Mesendoderm (in vitro differentiated cells): ENCODE measurements around the gene SLC4A8.

Source experiments
- DNase-seq: peaks from one replicate; pipeline ENCODE4 v3.0.0; 2013
- H2AK5ac ChIP-seq: 2 replicates; pipeline ENCODE4 v1.6.1; 2013; ENCODE audit warnings: low read length, inconsistent platforms
- H2BK120ac ChIP-seq: 2 replicates; pipeline ENCODE4 v1.6.1; 2013; ENCODE audit warnings: low read depth, mild to moderate bottlenecking, low read length, moderate library complexity, mixed read lengths
- H2BK15ac ChIP-seq: replicated peaks from 2 replicates; pipeline ENCODE4 v1.6.1; 2013; ENCODE audit warnings: low read depth, mild to moderate bottlenecking, moderate library complexity
- H2BK5ac ChIP-seq: 2 replicates; pipeline ENCODE4 v1.6.1; 2013; ENCODE audit warnings: low read length, inconsistent platforms
- H3K18ac ChIP-seq: 2 replicates; pipeline ENCODE4 v1.6.1; 2013; ENCODE audit warnings: mild to moderate bottlenecking, low read length, mixed read lengths
- H3K23ac ChIP-seq: one replicate; pipeline ENCODE4 v1.6.1; 2013; ENCODE audit warnings: low read length
- H3K27ac ChIP-seq: 2 replicates; pipeline ENCODE4 v1.5.1; 2013; ENCODE audit warnings: low read depth, mild to moderate bottlenecking, inconsistent platforms, low read length, moderate library complexity
- H3K27me3 ChIP-seq: 2 replicates; pipeline ENCODE4 v1.6.1; 2013; ENCODE audit warnings: low read length, control low read depth, mild to moderate bottlenecking, inconsistent platforms; ENCODE audit not compliant: insufficient read depth, poor library complexity
- H3K36me3 ChIP-seq: 2 replicates; pipeline ENCODE4 v1.6.1; 2013; ENCODE audit warnings: low read length, inconsistent platforms; ENCODE audit not compliant: control insufficient read depth, insufficient read depth
- H3K4ac ChIP-seq: one replicate; pipeline ENCODE4 v1.6.1; 2013; ENCODE audit warnings: low read depth, mild to moderate bottlenecking, low read length, moderate library complexity
- H3K4me1 ChIP-seq: 2 replicates; pipeline ENCODE4 v1.6.1; 2013; ENCODE audit warnings: low read depth, low read length, inconsistent platforms; ENCODE audit not compliant: control insufficient read depth
- H3K4me2 ChIP-seq: 2 replicates; pipeline ENCODE4 v1.6.1; 2013; ENCODE audit warnings: low read length
- H3K4me3 ChIP-seq: 2 replicates; pipeline ENCODE4 v1.5.1; 2013; ENCODE audit warnings: mild to moderate bottlenecking, low read length
- H3K56ac ChIP-seq: one replicate; pipeline ENCODE4 v1.6.1; 2013; ENCODE audit warnings: low read length
- H3K79me1 ChIP-seq: 2 replicates; pipeline ENCODE4 v1.6.1; 2013; ENCODE audit warnings: low read length, inconsistent platforms
- H3K79me2 ChIP-seq: 2 replicates; pipeline ENCODE4 v1.6.1; 2013; ENCODE audit warnings: mild to moderate bottlenecking, low read length; ENCODE audit not compliant: control insufficient read depth, insufficient read depth
- H3K9ac ChIP-seq: 2 replicates; pipeline ENCODE4 v1.6.1; 2013; ENCODE audit warnings: low read length, inconsistent platforms
- H4K5ac ChIP-seq: one replicate; pipeline ENCODE4 v1.6.1; 2013; ENCODE audit warnings: low read length
- H4K8ac ChIP-seq: one replicate; pipeline ENCODE4 v1.6.1; 2013; ENCODE audit warnings: low read depth, mild to moderate bottlenecking, control low read depth, low read length, moderate library complexity
- WGBS: extraction: QIAGEN DNeasy Blood & Tissue Kit; methylation state at CpG from one replicate; pipeline ENCODE4 v1.1.7; 2013; ENCODE audit warnings: low lambda C conversion rate, missing lambda C conversion rate; ENCODE audit not compliant: insufficient coverage; ENCODE audit errors: extremely low coverage; 5-methylcytosine and 5-hydroxymethylcytosine counted together

Gene SLC4A8

DNA sequence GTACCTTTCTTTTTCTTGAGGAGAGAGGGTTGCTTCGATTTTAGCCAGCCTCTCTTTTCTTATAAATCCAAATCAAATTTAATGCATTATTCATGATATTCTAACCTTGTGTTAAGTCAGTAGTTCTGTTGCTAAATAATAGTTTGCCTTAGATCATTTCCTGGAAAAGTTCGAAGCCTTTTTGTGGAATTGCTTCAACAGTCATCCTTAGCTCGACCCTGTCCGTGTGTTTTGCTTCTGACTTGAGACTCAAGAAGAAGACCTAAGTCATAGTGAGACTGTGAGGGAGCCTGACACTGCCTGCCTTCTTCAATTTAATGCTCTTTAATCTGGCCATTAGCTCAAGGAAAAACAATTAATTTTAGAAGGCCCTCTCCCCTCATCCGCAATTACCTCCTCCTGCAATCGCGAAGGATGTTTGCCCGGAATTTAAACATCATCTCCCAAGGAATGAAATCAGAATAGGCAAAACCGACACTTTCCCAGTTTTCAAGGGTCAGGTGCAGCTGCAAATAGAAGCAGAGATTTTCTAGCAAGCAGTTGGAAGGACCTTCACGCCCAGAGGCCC, 453 bp upstream of the SLC4A8 start:
- no peaks in the 10 kb centered on the region for H3K79me2 ChIP-seq
- DNase-seq, result no peak
- H3K4me2 ChIP-seq, result no peak overlapping the region
- no peaks in the 10 kb centered on the region for H3K79me1 ChIP-seq
- H4K8ac ChIP-seq, result no peak overlapping the region
- no peak overlapping the region for H3K9ac ChIP-seq
- peaks cover 5% of the 10 kb centered on the region for H3K4me1 ChIP-seq
- no peak overlapping the region for H2BK120ac ChIP-seq
- no peak overlapping the region for H2AK5ac ChIP-seq
- no peaks in the 10 kb centered on the region for H3K27me3 ChIP-seq
- no peak overlapping the region for H3K23ac ChIP-seq
- H3K27ac ChIP-seq, result no peak overlapping the region
- H2BK15ac ChIP-seq, result no peak overlapping the region
- no peaks in the 10 kb centered on the region for H3K36me3 ChIP-seq
- WGBS, result no CpG with 5 or more reads among the region's 10 CpGs
- no peak overlapping the region for H4K5ac ChIP-seq
- no peak overlapping the region for H3K18ac ChIP-seq
- H3K4ac ChIP-seq, result no peak overlapping the region
- H3K4me3 ChIP-seq, result no peak overlapping the region
- no peak overlapping the region for H2BK5ac ChIP-seq
- no peak overlapping the region for H3K56ac ChIP-seq

DNA sequence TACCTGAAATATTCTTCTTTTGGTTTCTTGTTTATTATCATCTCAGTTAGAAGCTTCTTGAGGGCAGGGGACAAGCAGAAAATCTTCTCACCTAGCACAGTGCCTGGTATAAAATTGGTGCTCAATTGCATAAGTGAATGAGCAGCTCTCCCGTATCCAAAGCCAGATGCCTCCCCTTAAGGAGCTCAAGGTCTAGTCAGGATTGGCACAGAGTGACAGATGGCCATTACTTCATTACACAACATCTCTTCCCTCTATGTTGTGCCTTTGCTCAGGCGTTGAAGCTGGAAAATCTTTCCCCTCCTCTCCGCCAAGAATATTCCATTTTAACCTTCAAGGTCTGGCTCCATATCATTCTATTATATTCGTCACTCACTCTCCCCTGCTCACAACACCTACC, 3.6 kb downstream of the SLC4A8 start:
- whole genome bisulfite sequencing, result no CpG with 5 or more reads among the region's 4 CpGs
- Histone ChIP-seq H3K4ac (no peak overlapping the region), H2BK15ac (no peak overlapping the region), H2BK120ac (no peak overlapping the region), H3K18ac (no peak overlapping the region), H3K27me3 (no peaks in the 10 kb centered on the region), H3K79me1 (no peaks in the 10 kb centered on the region), H3K36me3 (no peaks in the 10 kb centered on the region), H2AK5ac (no peak overlapping the region), H3K4me2 (no peak overlapping the region), H2BK5ac (peak overlapping the region; percentile 60), H3K27ac (peak overlapping the region; percentile 39), H3K4me1 (peaks cover 9% of the 10 kb centered on the region), H4K8ac (no peak overlapping the region), H3K4me3 (no peak overlapping the region), H3K56ac (peak overlapping the region; percentile 66), H3K23ac (no peak overlapping the region), H4K5ac (no peak overlapping the region), H3K79me2 (no peaks in the 10 kb centered on the region), H3K9ac (peak overlapping the region; percentile 26)
- no peak for DNase-seq

DNA sequence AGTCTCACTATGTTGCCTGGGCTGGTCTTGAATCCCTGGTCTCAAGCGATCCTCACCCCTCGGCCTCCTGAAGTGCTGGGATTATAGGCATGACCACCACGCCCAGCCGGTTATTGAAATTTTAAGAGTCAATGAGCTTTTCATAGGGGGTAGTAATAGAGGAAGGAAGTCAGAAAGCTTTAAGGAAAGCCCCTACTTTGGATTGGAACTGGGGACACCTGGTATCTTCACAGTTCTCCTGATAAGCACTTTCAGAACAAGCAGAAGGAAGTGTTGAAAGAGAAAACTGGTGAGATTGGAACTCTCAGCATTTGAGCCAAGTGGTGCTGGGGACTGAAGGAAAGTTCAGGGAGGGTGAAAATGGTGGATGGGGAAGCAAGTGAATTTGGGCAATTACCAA, 5.1 kb downstream of the SLC4A8 start:
- Histone ChIP-seq H3K4ac (no peak overlapping the region), H3K36me3 (no peaks in the 10 kb centered on the region), H4K5ac (no peak overlapping the region), H3K23ac (no peak overlapping the region), H3K56ac (no peak overlapping the region), H3K27me3 (no peaks in the 10 kb centered on the region), H2AK5ac (no peak overlapping the region), H3K4me2 (no peak overlapping the region), H3K79me2 (no peaks in the 10 kb centered on the region), H2BK5ac (no peak overlapping the region), H3K4me1 (peaks cover 9% of the 10 kb centered on the region), H3K79me1 (no peaks in the 10 kb centered on the region), H2BK15ac (no peak overlapping the region), H4K8ac (no peak overlapping the region), H3K9ac (no peak overlapping the region), H2BK120ac (no peak overlapping the region), H3K4me3 (no peak overlapping the region), H3K18ac (peak overlapping the region; percentile 46), H3K27ac (no peak overlapping the region)
- no CpG with 5 or more reads among the region's 4 CpGs for WGBS
- no peak for DNase-seq

DNA sequence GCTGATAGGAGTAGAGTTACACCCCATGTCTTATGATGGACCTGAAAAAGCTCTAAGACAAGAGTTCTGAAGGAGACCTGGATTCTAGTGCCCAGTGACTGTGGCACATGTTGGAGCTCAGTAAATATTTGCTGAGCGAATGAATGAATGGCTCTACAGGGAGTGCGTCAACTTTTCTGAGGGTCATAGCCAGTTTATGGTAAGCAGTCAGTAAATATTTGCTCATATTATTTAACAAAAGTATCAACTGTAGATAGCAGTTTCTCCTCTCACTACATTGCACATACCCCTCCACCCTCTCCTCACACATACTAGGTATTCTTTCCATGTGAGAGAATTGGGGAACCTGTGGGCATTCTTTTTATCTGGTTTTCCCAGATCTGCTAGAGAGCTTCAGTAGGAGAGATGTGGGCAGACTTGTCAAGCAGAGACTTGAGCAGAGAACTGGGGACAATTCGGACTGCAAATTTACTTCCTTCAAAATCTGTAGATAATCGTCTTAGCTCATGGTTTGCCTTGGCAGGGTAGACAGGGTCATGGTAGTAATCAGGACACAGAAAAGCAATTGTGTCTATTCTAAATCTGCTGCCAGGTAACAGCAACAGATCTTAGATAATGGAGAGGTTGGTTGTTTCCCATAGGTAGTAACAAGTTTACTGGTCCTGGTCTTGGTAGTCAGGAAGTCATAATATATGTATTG, 5.7 kb downstream of the SLC4A8 start:
- no peaks in the 10 kb centered on the region for H3K79me1 ChIP-seq
- H3K4me3 ChIP-seq, result no peak overlapping the region
- DNase-seq, result no peak
- peak overlapping the region; percentile 46 for H3K18ac ChIP-seq
- no peak overlapping the region for H3K27ac ChIP-seq
- H2AK5ac ChIP-seq, result peak overlapping the region; percentile 35
- H4K5ac ChIP-seq, result no peak overlapping the region
- H2BK15ac ChIP-seq, result no peak overlapping the region
- no peak overlapping the region for H3K4me2 ChIP-seq
- no peak overlapping the region for H3K23ac ChIP-seq
- no peak overlapping the region for H3K56ac ChIP-seq
- H3K79me2 ChIP-seq, result no peaks in the 10 kb centered on the region
- no peak overlapping the region for H2BK120ac ChIP-seq
- H3K36me3 ChIP-seq, result no peaks in the 10 kb centered on the region
- no peak overlapping the region for H2BK5ac ChIP-seq
- H3K9ac ChIP-seq, result no peak overlapping the region
- H3K4ac ChIP-seq, result no peak overlapping the region
- H3K27me3 ChIP-seq, result no peaks in the 10 kb centered on the region
- WGBS, result no CpG with 5 or more reads among the region's 4 CpGs
- peaks cover 9% of the 10 kb centered on the region for H3K4me1 ChIP-seq
- no peak overlapping the region for H4K8ac ChIP-seq

DNA sequence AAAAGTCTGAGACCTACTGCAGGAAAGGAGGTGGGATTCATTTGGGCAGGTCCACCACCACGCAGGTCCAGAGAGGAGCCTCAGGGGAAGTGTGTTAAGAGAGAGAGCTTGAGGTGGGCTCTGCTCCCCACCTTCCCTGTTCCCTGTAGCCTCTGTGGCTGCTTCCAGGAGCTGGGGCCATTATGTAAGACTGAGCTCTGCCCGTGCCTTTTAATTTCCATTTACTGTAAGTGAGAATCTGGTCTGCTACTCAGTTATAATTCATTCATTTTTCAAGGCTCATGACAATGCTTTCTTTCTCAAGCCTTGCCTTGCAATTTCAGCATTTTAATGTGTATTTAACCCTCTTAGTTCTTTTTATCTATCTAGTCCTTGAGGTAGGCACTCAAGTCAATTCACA, 8.3 kb downstream of the SLC4A8 start:
- H3K4me2 ChIP-seq, result no peak overlapping the region
- no peaks in the 10 kb centered on the region for H3K79me2 ChIP-seq
- no peaks in the 10 kb centered on the region for H3K27me3 ChIP-seq
- no peak overlapping the region for H3K4me3 ChIP-seq
- no peak overlapping the region for H4K5ac ChIP-seq
- no peak for DNase-seq
- H3K4me1 ChIP-seq, result peaks cover 7% of the 10 kb centered on the region
- H3K18ac ChIP-seq, result no peak overlapping the region
- peak overlapping the region; percentile 64 for H3K56ac ChIP-seq
- H3K79me1 ChIP-seq, result no peaks in the 10 kb centered on the region
- H3K9ac ChIP-seq, result no peak overlapping the region
- H3K27ac ChIP-seq, result no peak overlapping the region
- no peak overlapping the region for H2AK5ac ChIP-seq
- H2BK120ac ChIP-seq, result no peak overlapping the region
- H3K36me3 ChIP-seq, result no peaks in the 10 kb centered on the region
- WGBS, result no CpG with 5 or more reads among the region's 2 CpGs
- H2BK15ac ChIP-seq, result no peak overlapping the region
- H4K8ac ChIP-seq, result no peak overlapping the region
- no peak overlapping the region for H3K23ac ChIP-seq
- no peak overlapping the region for H2BK5ac ChIP-seq
- H3K4ac ChIP-seq, result no peak overlapping the region

DNA sequence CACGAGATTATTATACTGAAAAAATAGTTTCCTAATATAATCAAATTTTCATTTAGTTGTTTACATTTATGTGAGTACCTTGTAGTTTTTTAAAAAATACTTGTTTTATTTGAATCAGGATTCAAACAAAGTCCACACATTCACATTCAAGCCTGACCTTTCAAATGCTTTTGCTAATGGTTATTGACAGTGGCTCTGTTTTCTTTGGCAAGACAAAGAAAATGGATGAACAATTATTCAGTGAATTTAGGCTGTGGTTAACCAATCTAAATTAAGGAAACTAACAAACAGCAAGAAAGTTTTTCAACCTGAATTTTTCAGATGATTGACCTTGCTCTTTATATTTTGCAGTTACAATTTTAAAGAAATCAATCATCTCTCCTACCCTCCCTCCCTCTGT, 9.7 kb downstream of the SLC4A8 start:
- H3K79me1 ChIP-seq, result no peaks in the 10 kb centered on the region
- no peak overlapping the region for H3K27ac ChIP-seq
- no peak overlapping the region for H3K4me2 ChIP-seq
- no peaks in the 10 kb centered on the region for H3K36me3 ChIP-seq
- H3K4ac ChIP-seq, result no peak overlapping the region
- no peak overlapping the region for H3K56ac ChIP-seq
- no peak overlapping the region for H2BK15ac ChIP-seq
- H2AK5ac ChIP-seq, result no peak overlapping the region
- H2BK5ac ChIP-seq, result no peak overlapping the region
- no peak overlapping the region for H4K5ac ChIP-seq
- no peak overlapping the region for H3K4me3 ChIP-seq
- H3K4me1 ChIP-seq, result peaks cover 2% of the 10 kb centered on the region
- H4K8ac ChIP-seq, result no peak overlapping the region
- H3K79me2 ChIP-seq, result no peaks in the 10 kb centered on the region
- WGBS, result no CpG with 5 or more reads among the region's 1 CpG
- no peak overlapping the region for H2BK120ac ChIP-seq
- no peak overlapping the region for H3K18ac ChIP-seq
- DNase-seq, result no peak
- no peaks in the 10 kb centered on the region for H3K27me3 ChIP-seq
- no peak overlapping the region for H3K23ac ChIP-seq
- H3K9ac ChIP-seq, result no peak overlapping the region
